CD4-positive, alpha-beta T cell treated with Interleukin-6 for 4 hours (primary cell): Measurements from ENCODE around the gene CDK5R2.
A peak's percentile ranks its signal among the peaks of the same experiment; 100 is the strongest.
"Not testable (repeated sequence)": the region's sequence is repeated elsewhere in the genome, so short reads cannot be mapped to it uniquely, and the experiment has no call there.

Source experiments
- DNase-seq: peaks from one replicate; pipeline ENCODE4 v3.0.0-alpha.2; 2020; ENCODE audit warnings: mixed read lengths

The CDK5R2 gene

DNA sequence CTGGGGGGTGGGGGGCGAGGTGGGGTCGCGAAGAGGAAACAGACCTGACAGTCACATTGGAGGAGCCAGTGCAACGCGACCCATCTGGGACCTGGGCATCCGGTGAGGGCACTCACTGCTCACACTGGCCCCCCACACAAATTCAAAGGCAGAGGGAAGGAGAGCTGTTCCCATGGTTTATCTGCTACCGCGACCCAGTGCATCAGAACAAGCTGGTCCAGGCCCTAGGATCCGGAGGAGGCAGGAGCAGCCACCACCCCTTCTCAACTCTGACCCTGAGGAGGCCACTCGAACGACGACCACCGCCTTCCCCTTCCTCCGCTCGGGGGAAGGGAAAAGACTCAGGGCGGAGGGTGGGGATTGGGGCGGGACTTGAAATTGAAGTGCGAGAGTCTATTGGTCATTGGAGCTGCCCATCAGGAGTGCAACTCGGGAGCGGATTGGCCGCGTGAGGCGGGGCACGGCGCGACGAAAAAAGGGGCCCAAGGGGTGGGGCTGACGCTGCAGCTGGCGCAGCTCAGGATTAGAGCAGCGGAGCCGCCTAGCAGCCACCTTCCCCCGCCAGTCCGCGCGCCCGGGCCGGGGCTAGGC, at the start of gene CDK5R2:
CDK5R2 (plus strand) TSS at position 526 of the 591 bp plus-strand sequence. CDS start 155 bp downstream, outside the sequence.
- DNase-seq: peak; percentile 57

DNA sequence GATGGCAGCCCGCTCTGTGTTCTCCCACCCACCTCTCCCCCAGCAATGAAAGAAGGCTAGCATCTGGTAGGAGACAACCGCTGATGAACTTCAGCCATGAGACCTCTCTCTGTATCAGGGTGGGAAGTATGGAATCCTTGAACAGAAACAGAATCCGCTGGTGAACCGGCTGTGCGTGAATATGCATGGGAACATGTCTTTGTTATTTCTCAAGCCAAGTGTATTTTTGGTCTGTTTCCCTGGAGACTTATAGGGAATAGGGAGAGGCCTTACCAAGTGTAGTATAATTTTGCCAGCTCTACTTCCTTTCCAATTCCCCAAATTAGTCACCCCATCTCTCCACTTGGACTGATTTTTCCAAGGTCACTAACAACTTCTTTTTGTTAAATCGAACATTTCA, 48.7 kb upstream of the CDK5R2 start:
- DNase-seq: no peak

DNA sequence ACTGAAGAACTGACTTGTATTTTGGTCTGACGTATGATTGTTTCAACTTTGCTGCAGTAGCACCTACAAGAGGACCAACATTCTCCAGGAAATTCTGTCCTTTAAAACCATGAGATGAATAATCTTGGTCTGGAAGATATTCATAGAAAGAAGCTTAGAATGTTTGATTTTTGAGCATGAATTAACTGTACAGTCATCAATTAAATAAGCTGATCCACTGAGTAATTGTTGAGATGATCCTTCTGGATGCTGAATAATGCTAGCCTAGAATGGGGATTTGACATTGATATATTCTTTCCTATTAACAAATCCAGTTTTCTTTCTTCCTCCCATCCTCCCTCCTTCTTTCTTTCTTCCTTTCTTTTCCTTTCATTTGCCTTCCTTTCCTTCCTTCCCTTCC, 39.0 kb upstream of the CDK5R2 start:
- DNase-seq: no peak

DNA sequence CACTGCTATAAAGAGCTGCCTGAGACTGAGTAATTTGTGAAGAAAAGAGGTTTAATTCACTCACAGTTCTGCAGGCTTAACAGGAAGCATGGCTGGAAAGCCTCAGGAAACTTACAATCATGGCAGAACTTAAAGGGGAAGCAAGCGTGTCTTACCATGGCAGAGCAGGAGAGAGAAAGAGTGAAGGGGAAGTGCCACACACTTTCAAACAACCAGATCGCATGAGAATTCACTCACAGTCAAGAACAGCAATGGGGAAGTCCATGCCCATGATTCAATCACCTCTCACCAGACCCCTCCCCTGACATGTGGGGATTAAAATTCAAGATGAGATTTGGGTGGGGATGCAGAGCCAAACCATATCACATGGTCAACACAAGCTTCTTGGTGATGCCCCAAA, 34.7 kb upstream of the CDK5R2 start:
- no peak for DNase-seq

DNA sequence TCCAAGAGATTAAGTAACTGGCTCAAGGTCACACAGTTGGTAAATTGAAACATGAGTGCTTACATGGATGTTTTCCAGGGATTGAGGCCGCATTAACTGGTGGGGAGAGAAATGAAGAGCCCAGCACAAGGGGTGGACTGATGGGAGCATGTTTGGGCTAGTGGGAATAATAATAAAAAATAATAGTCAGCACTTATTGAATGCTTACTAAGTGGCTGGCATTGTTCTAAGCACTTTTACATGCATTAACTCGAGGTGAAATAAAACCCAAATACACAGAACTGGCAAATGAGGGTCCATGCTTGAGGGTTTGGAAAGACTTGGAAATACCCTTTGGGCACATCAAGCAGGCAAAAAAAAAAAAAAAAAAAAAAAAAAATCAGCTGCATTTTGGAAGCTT, 34.0 kb upstream of the CDK5R2 start:
- DNase-seq: no peak

DNA sequence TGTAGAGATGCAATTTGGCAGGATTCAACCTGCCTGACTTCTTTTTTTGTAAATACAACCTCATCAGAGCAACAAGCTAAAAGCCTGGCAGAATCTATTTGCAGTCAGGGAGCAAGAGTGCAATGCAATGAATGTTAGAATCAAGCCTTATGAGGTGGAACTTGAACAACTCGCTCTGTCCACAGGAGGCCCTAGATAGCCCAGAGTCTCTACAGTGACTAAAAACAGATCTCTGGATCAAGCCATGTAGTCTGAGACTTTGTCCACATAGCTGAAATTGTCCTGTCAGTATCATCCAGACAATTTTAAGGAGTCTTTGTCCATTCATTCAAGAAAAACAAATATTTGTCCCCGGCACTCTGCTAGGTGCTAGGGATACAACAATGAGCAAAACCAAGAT, 32.0 kb upstream of the CDK5R2 start:
- DNase-seq: no peak

DNA sequence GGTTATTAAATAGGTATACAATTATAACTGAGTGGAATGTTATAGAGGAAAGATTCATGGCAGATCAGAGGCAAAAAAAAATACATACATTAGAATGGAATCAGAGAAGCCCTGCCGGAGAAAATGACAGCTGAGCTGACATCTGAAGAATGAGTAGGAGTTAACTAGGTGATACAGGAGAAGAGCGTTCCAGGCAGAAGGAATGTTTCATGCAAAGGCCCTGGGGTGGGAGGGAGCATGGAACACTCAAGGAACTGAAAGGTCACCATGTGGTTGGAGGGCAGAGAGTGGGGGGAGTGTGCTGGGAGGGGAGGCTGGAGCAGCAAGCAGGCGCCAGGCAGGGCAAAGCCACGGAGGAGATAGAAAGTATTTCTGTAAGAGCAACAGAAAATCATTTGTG, 31.6 kb upstream of the CDK5R2 start:
- DNase-seq: no peak

DNA sequence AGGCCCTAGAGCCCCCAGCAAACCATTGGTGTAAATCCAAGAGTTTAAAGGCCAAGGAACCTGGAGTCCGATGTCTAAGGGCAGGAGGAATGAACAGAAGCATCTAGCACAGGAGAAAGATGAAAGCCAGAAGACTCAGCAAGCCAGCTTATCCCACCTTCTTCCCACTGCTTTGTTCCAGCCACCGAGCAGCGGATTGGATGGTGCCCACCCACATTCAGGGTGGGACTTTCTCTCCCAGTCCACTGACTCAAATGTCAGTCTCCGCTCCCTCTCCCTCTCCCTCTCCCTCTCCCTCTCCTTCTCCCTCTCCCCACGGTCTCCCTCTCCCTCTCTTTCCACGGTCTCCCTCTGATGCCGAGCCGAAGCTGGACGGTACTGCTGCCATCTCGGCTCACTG, 29.0 kb upstream of the CDK5R2 start:
- DNase-seq: not testable (repeated sequence)

DNA sequence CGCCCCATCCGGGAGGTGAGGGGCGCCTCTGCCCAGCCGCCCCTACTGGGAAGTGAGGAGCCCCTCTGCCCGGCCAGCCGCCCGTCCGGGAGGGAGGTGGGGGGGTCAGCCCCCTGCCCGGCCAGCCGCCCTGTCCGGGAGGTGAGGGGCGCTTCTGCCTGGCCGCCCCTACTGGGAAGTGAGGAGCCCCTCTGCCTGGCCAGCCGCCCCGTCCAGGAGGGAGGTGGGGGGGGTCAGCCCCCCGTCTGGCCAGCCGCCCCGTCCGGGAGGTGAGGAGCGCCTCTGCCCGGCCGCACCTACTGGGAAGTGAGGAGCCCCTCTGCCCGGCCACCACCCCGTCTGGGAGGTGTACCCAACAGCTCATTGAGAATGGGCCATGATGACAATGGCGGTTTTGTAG, 27.7 kb upstream of the CDK5R2 start:
- not testable (repeated sequence) for DNase-seq

DNA sequence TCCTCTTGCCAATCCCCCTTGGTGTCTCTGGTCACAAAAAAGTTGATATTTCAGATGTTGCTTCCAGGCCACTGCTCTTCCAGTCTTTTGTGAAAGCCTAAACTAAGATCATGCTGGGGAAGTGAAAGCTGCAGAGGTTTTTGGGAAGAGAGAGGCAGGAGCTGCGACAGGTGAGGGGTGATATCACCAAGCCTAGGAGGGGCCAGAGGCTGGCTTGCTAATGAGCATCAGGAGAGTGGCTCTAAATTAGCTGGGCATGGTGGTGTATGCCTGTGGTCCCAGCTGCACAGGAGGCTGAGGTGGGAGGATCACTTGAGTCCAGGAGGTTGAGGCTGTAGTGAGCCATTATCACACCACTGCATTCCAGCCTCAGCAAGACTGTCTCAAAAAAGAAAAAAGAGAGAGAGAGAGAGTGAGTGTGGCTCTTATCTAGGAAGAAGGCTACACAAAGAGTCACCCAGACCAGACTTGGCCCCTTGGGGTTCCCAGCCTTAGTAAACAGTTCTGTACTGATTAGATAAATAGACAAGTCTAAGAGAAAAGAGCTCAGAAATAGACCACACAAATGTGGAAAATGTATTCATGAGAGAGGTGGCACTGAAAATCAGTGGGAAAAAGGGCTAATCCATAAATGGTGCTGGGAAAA, 14.6 kb upstream of the CDK5R2 start:
- DNase-seq: no peak

DNA sequence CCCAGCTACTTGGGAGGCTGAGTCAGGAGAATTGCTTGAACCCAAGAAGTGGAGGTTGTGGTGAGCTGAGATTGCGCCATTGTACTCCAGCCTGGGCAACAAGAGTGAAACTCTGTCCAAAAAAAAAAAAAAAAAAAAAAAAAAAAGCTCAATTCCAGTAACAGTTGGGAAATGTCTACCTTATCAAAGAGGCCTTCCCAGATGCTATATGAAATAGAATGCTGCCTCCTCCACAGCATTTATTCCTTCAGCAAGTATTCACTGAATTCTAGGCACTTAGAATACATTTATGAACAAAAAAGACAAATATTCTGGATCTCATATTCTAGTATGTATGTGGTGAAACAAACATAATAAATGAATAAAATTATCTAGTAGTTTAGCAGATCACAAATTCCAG, 12.8 kb upstream of the CDK5R2 start:
- no peak for DNase-seq

DNA sequence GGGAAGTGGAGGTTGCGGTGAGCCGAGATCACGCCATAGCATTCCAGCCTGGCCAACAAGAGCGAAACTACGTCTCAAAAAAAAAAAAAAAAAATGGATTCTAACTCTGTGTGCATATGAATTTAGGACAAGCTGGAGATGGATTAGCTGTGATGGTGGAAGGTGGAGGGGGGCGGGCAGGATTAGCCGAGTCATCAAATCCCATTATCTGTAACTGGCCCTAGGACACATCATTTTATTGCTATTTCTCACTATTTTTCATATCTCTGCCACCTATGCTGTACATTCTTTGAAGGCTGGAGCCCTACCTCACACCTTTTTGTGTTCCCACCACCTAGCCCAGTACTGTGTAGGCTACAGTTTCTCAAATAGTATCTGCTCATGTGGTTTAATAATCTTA, 7.3 kb upstream of the CDK5R2 start:
- DNase-seq: no peak

DNA sequence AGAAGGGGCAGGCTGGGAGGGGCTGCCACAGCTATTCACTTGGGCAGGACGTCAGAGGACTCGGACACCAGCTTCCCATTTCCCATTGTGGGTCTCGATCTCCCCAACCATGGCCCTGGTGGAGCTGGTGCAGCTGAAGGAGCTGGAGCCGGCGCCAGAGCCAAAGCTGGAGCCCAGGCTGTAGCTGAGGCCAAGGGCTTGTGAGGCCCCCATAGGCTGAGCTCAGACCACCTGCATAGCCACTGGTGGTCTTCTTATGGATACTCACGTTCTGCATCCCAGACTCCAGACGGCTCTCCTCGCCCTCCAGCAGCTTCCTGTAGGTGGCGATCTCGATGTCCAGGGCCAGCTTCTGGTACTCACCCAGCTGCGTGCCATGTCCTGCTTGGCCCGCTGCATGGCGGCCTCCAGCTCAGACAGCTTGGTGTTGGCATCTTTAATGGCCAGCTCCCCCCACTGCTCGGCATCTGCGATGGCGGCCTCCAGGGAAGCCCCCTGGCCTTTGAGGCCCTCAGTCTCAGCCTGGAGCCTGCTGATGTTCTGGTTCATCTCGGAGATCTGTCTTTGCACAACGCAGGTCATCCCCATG, 6.0 kb upstream of the CDK5R2 start:
- no peak for DNase-seq

DNA sequence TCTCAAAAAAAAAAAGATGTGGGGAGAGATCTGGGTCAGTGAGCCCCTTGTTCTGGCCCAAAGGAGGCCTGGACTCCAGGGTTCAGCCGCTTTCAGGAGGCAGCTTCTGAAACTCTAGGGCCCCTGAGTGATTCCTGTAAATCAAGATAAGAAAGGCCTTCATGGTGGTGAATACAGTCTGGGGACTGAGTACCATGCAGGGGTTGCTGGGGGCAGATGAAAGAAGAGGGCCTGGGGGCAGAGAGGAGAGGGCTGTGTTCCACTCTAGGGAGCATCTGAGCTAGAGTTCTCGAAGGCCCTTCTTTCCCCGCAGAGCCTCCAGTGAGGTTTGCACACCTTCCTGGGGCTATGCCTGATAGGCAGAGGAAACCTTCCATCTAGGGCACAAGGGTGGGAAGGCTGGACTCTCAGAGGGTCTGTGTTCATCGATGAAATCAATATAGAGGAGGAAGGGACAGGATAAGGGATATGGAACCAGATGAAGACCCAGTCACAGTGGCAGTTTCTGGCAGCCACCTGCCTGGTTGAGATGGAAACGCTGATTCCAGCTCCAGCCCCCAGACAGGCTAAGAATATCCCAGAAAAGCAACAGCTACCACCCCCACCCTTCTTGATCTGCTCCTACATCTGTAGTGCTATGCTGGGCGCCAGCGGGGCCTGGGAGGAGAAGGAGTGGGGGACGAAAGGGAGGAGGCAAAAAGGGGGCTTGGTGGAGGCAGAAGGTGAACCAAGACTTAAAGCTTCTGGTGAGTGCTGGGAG, 4.7 kb upstream of the CDK5R2 start:
- no peak for DNase-seq

DNA sequence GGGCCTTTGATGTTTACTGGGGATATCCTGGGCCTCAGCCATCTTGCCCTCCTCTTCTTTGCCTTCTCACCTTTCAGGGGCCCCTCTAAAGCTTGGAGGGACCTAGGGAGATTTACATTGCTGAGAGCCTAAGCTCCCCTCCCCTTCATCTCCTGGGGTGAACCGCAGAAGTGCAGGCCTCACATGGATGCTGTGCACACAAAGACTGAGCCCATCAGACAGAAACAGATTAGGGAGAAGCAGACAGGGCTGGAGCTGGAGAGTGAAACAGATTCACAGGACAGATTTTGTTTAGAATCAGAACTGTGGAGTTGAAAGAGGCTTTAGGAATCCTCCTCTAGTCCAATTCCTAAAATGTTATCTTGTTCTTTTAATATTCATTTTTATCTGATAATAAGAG, 3.4 kb upstream of the CDK5R2 start:
- DNase-seq: no peak

DNA sequence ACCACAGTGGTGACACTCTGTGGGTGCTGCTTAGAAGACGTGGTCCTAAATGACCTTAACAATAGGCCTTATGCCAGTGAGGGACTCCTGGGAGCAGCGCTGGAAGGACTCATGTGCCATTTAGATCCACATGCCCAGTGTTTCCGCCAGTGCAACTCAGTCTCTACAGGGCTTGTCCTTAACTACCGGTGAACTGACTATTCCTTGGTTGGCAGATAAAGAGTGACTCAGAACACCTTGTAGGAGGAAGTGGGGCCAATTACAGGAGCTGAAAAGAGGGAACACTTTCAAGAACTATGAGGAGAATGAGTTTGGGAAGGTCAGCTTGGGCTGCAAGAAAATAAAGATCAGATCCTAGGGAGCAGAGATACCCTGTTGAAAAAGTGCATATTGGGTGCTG, 1.8 kb upstream of the CDK5R2 start:
- DNase-seq: no peak

DNA sequence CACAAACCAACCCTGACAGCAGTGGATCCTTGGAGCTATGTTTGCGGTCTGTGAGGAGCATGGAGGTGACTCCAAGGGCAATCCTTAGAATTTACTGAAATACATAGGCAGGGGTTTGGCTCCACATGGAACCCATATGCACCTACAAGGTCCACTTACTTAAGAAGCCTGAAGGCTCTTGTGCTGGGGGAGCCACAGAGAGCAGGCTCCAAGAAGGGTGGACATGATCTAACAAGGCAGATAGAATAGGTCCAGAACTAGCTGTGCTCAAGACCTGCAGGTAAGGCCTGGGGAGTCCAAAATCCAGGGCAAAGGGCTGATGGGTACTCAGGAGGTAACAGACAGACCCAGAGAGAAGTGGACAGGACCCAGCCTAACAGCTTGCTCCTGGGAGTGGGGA, 1.2 kb upstream of the CDK5R2 start:
- no peak for DNase-seq

DNA sequence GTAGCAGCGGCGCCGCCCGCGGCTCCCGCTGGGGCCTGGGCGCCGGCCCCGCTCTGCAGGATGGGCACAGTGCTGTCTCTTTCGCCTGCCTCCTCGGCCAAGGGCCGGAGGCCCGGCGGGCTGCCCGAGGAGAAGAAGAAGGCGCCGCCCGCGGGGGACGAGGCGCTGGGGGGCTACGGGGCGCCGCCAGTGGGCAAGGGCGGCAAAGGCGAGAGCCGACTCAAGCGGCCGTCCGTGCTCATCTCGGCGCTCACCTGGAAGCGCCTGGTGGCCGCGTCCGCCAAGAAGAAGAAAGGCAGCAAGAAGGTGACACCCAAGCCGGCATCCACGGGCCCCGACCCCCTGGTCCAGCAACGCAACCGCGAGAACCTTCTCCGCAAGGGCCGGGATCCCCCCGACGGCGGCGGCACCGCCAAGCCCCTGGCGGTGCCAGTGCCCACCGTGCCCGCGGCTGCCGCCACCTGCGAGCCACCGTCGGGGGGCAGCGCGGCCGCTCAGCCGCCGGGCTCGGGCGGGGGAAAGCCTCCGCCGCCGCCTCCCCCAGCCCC, 369 bp downstream of the CDK5R2 start:
- no peak for DNase-seq

DNA sequence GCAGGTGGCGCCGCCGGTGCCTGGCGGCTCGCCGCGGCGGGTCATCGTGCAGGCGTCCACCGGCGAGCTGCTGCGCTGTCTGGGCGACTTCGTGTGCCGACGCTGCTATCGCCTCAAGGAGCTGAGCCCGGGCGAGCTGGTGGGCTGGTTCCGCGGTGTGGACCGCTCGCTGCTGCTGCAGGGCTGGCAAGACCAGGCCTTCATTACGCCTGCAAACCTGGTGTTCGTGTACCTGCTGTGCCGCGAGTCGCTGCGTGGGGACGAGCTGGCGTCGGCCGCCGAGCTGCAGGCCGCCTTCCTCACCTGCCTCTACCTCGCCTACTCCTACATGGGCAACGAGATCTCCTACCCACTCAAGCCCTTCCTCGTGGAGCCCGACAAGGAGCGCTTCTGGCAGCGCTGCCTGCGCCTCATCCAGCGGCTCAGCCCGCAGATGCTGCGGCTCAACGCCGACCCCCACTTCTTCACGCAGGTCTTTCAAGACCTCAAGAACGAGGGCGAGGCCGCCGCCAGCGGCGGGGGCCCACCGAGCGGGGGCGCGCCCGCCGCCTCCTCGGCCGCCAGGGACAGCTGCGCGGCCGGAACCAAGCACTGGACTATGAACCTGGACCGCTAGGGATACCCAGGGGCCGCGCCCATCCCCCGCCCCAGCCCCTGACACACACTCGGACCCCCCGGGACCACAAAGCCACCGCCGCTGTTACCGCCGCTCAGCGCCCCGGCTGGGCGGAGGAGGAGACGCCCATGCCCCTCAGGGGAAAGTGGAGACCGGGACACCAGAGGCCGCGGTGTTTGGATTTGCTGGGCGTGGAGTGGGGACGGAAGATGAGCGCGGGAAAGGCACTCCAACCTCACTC, 1.1 kb downstream of the CDK5R2 start:
- no peak for DNase-seq

DNA sequence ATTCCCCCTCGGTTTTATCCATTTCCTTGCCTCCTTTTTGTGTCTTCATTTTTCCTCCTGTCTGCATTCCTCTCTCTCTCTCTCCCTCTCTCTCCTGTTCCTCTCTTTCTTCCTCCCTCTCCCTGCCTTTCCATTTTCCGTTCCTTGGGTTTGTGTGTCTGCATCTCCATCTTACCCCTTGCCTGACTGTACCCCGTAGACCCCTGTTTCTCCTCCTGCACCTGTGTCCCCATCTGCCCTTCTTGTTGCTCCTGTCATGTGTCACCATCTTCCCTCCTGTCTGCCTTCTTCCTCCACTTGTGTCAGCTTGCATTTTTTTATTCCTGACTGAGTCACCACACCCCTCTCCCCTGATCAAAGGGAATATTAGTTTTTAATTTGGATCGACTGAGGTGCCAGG, 1.8 kb downstream of the CDK5R2 start:
- DNase-seq: no peak

DNA sequence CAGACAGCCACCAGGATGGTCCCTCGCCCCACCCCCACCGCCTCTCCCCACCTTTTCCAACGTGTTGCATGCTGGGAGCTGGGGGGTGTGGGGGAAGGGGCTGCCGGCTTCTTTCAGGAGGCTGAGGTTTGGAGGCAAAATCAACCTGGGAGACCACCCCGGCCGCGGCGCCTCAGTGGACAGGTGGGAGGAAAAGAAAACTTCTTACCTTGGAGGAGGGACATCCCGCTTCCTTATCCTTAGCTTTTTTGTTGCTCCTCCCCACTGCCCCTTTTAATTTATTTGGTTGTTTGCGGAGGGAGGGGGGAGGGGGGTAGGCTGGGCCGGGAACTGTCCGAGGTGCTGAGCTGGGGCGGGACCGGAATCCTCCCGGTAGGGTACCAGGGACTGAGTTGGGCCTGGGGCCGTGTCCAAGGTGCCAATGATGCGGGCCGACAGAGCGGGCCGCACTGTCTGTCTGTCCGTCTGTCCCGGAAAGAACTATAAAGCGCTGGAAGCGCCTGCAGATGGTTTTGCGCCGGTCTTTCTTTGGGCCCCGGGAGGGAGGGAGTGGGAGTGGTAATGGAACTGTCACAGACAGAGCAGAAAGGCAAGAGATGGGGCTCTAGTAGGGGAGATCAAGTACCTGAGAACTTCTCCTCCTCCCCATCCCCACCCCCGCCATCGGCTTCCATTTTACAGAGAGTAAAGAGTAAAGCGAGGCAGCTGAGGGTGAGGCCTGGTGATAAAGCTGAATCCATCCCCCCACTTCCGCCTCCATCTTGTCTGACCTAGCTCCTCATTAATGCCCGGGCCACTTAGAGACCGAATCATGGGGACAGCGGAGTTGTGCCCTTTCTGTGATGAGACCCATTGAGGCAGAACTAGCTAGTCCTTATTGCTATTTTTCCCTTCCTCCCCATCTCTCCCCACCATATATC, 2.4 kb downstream of the CDK5R2 start:
- no peak for DNase-seq
